ENCODE measurements around the gene MGAT5. TPM values are rescaled to one million over a fixed set of nuclear protein-coding genes. Genes with fewer than 3 reads are reported as not detected.
"Not testable (repeated sequence)": the region's sequence is repeated elsewhere in the genome, so short reads cannot be mapped to it uniquely, and the experiment has no call there.

MGAT5 gene
- total and polyA plus RNA-seq, 5 donors = 29.0 to 156 (median 126) TPM

DNA sequence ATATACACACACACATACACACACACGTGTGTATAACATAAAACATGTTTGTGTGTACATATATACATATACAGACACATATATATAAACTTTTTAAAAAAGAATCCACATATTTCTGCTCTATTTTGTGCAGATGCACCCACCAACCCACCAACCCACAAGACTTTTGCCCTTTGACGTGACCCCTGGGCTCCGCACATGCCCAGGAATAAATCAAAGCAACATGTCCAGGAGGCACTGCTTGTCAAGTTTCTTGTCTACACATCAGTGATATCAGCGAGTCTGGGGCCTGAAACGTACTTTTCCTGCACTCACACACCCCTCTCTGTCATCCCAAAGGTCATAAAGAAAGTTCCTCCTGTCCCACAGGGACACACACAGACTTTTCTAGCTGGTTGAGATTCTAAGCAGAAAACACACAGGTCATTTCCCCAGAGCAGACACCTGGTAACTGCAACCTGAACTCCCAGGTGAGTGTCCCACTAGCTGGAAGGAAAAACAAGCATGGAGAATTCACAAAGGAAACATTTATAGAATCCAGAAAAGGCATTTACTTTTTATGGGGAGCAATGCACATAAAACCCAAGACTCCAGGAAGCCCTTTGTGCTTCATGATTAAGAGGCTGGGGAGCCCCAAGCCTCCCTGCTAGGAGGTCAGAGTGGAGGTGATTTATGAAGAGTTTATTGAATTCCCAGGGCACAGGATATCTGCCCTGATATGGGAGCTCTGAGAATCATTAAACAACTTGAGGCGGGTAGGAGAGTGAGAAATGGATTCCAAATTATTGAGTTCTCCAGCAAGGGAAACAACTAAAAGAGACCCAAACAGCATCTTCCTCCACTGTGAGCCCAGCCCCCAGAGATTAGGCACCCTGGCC lies 211.6 kb downstream of the MGAT5 start:
- H3K4me1 ChIP-seq (ENCODE audit: control insufficient read depth, insufficient read depth, low read length) = no peaks in the 10 kb centered on the region
- intact Hi-C loops (cut with DNase I) = loop anchor here in 2 of 4 donors (10.0 kb wide), 2 partner anchors 309 to 429 kb away; no protein-coding TSS in a partner anchor
- ATAC-seq (no peak), DNase-seq (no peak)
- H3K9me3 ChIP-seq (ENCODE audit: control insufficient read depth, low read length) = no peaks in the 10 kb centered on the region
- H3K27ac ChIP-seq (ENCODE audit: low read length) = no peak overlapping the region
- no peaks in the 10 kb centered on the region for H3K27me3 ChIP-seq (ENCODE audit: control insufficient read depth, insufficient read depth)
- no peak overlapping the region for H3K4me3 ChIP-seq (ENCODE audit: low read length)
- 73% methylated on average over 6 of the region's 6 CpGs for WGBS

DNA sequence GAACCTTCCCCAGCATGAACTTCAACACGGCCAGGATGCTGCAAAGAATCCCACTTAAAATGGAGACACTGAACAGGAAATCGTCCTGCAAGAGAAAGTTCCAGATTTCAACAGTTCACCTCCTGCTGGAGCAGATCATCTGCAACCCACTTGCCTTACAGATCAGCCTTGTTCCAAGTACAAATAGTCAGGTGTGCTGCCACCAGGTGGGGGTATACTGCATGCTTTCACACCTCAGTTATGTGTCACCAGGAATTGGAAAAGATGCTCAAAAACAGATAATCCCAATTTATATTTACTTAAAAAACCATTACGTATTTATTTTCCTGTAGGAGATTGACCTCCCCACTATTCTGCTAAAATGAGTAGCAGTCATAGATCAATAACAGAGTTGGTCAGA lies 212.3 kb downstream of the MGAT5 start:
- ATAC-seq (no peak), DNase-seq (no peak)
- intact Hi-C loops (cut with DNase I) = loop anchor here in 2 of 4 donors (10.0 kb wide), 2 partner anchors 309 to 429 kb away; no protein-coding TSS in a partner anchor
- Histone ChIP-seq H3K27ac (ENCODE audit: low read length) (no peak overlapping the region), H3K9me3 (ENCODE audit: control insufficient read depth, low read length) (no peaks in the 10 kb centered on the region), H3K4me1 (ENCODE audit: control insufficient read depth, insufficient read depth, low read length) (no peaks in the 10 kb centered on the region), H3K27me3 (ENCODE audit: control insufficient read depth, insufficient read depth) (no peaks in the 10 kb centered on the region), H3K4me3 (ENCODE audit: low read length) (no peak overlapping the region)
- WGBS = 65% methylated on average over 3 of the region's 3 CpGs

DNA sequence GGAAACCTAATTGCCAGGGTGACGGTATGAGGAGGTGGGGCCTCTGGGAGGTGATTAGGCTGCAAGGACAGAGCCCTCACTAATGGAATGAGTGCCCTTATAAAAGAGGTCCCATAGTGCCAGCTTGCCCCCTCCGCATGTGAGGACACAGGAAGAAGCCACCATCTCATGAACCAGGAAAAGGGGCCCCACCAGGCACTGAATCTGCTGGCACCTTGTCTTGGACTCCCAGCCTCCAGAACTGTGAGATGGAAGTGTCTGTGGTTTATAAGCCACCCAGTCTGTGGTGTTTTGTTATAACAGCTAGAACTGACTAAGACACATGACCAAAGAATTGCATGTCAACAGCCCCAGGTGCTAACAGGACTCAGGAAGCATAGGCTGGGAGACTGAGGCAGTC lies 214.3 kb downstream of the MGAT5 start:
- Histone ChIP-seq H3K4me1 (ENCODE audit: control insufficient read depth, insufficient read depth, low read length) (no peaks in the 10 kb centered on the region), H3K27me3 (ENCODE audit: control insufficient read depth, insufficient read depth) (no peaks in the 10 kb centered on the region), H3K9me3 (ENCODE audit: control insufficient read depth, low read length) (no peaks in the 10 kb centered on the region), H3K4me3 (ENCODE audit: low read length) (no peak overlapping the region), H3K27ac (ENCODE audit: low read length) (no peak overlapping the region)
- 94% methylated on average over 2 of the region's 2 CpGs for WGBS
- ATAC-seq (no peak), DNase-seq (no peak)
- intact Hi-C loops (cut with DNase I) = loop anchor here in 2 of 4 donors (10.0 kb wide), 2 partner anchors 307 to 427 kb away; no protein-coding TSS in a partner anchor

DNA sequence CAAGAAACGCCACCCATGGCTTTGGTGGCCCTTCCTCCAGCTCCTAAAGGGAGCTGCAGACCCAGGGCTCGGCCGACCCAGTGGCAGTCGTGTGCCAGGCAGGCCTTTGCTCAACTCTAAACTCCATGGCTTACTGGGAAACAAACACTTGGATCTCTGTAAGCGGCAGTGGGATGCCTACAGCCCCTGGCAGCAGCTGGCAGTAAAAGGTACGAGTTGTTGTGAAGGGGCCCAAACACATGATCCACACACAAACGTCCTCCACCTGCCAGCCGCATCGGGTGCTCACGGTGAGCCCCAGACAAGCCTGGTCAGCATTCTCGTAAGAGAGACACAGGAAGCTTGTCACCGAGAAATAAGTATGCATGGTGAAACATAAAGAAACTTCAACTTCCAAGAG lies 214.9 kb downstream of the MGAT5 start:
- no peak for DNase-seq
- intact Hi-C loops (cut with DNase I) = loop anchor here in 2 of 4 donors (10.0 kb wide), 2 partner anchors 306 to 426 kb away; no protein-coding TSS in a partner anchor
- H3K9me3 ChIP-seq (ENCODE audit: control insufficient read depth, low read length) = no peaks in the 10 kb centered on the region
- WGBS = 90% methylated on average over 12 of the region's 12 CpGs
- H3K4me3 ChIP-seq (ENCODE audit: low read length) = no peak overlapping the region
- ATAC-seq = no peak
- no peaks in the 10 kb centered on the region for H3K27me3 ChIP-seq (ENCODE audit: control insufficient read depth, insufficient read depth)
- no peaks in the 10 kb centered on the region for H3K4me1 ChIP-seq (ENCODE audit: control insufficient read depth, insufficient read depth, low read length)
- H3K27ac ChIP-seq (ENCODE audit: low read length) = no peak overlapping the region

DNA sequence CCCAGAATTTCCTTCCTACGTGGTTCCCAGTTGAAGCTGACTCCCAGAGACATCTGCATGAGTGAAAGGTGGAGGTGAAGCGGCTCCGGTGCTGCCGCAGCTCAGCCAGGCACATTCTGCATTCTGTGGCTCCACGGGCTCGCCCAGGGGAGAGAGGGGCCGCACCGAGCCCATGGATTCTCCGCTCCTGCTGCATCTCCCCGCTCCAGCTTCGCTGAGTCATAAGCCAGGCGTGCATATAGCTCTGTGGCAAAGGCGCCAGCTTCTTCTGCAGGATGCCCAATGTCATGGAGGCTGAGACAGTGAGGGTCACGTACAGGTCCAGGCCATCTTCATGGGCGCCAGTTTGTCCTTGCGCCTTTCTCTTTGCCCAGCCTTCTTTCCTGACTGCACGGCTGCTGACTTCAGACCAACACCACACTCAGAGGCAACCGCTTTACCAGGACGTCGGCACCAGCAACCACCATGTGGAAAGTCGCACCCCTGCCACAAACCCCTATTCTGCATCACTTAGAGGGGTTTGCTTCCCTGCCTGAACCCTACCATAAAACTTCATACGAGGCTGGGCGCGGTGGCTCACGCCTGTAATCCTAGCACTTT lies 215.7 kb downstream of the MGAT5 start:
- ATAC-seq (no peak), DNase-seq (no peak)
- intact Hi-C loops (cut with DNase I) = loop anchor here in 2 of 4 donors (10.0 kb wide), 2 partner anchors 305 to 425 kb away; no protein-coding TSS in a partner anchor
- no peaks in the 10 kb centered on the region for H3K9me3 ChIP-seq (ENCODE audit: control insufficient read depth, low read length)
- WGBS = 94% methylated on average over 25 of the region's 25 CpGs
- H3K4me3 ChIP-seq (ENCODE audit: low read length) = no peak overlapping the region
- H3K27me3 ChIP-seq (ENCODE audit: control insufficient read depth, insufficient read depth) = no peaks in the 10 kb centered on the region
- H3K27ac ChIP-seq (ENCODE audit: low read length) = no peak overlapping the region
- H3K4me1 ChIP-seq (ENCODE audit: control insufficient read depth, insufficient read depth, low read length) = no peaks in the 10 kb centered on the region

DNA sequence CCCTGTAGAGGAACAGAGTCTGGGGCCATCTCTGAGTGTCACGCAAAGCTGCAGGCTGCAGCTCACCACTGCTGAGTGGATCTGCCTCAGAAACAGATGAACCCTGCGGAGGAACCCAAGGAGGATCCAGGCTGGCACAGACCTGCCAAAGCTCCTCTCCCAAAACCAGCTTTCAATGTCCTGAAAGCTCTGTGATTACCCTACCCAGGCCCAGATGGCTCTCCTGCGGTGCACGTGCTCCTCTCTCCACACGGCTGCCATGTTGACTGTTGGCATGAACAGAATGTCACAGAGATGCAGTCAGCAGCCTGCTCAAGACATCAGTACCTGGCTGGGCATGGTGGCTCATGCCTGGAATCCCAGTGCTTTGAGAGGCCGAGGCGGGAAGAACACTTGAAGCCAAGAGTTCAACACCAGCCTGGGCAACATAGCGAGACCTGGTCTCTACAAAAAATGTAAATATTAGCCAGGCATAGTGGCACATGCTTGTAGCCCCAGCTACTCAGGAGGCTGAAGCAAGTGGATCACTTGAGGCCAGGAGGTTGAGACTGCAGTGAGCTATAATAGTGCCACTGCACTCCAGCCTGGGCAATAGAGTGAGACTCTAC lies 216.8 kb downstream of the MGAT5 start:
- ATAC-seq (no peak), DNase-seq (no peak)
- Histone ChIP-seq H3K27me3 (ENCODE audit: control insufficient read depth, insufficient read depth) (no peaks in the 10 kb centered on the region), H3K4me1 (ENCODE audit: control insufficient read depth, insufficient read depth, low read length) (no peaks in the 10 kb centered on the region), H3K9me3 (ENCODE audit: control insufficient read depth, low read length) (no peaks in the 10 kb centered on the region), H3K4me3 (ENCODE audit: low read length) (no peak overlapping the region), H3K27ac (ENCODE audit: low read length) (no peak overlapping the region)
- intact Hi-C loops (cut with DNase I) = no loop called here
- WGBS = 95% methylated on average over 8 of the region's 8 CpGs

DNA sequence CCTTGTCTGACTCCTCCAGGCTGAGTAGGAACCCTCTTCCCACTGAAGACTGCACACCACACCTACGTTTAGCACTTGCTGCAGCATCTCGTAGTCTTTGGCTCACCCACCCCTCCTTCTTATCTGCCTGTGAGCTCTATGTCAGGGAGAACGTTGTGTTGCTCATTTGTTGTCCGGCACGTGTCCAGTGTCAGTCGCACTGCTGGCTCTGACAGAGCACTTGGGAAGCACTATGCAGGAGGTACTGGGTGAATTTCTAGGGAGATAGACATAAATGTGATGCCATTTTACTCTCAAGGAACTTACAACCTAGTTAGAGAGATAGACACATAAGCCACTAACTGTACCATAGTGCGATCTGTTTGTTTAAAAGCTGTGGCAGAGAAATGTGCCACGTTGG lies 223.1 kb downstream of the MGAT5 start:
- H3K9me3 ChIP-seq (ENCODE audit: control insufficient read depth, low read length); H3K4me3 ChIP-seq (ENCODE audit: low read length); H3K27me3 ChIP-seq (ENCODE audit: control insufficient read depth, insufficient read depth); intact Hi-C loops (cut with DNase I); H3K4me1 ChIP-seq (ENCODE audit: control insufficient read depth, insufficient read depth, low read length); DNase-seq; H3K27ac ChIP-seq (ENCODE audit: low read length): not testable (repeated sequence)
- ATAC-seq = peak in 1 of 2 donors; percentile 43
- 63% methylated on average over 8 of the region's 8 CpGs for WGBS

DNA sequence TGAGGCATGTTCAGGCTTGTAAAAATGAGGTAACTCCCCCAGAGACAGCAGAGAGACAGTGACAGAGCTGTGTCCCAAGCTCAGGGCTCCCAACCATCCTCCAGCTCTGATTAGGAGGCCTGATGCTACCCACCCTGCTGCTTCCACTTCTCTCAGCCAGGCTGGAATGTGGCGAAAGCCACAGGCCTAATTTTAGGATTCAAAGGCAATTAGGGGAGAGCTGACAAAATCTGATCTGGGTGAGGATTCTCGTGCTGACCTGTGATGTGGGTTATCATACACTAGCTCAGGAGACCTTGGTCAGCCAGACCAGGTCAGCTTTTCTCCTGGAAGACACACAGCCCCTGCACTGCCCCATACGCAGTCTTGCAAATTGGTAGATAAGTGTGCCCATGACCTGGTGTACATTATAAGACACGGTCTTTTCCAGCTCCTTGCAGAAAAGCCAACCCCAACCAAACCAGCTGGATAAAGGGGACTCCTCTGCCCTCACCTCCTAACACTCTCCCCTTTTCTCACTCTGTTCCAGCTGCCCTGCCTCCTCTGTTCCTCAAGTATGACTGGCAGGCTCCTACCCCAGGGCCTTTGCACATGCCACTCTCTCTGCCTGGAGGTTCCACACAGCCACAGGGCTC lies 225.9 kb downstream of the MGAT5 start:
- ATAC-seq (peak in 1 of 2 donors; percentile 22), DNase-seq (no peak)
- Histone ChIP-seq H3K4me1 (ENCODE audit: control insufficient read depth, insufficient read depth, low read length) (peaks cover 4% of the 10 kb centered on the region), H3K4me3 (ENCODE audit: low read length) (no peak overlapping the region), H3K9me3 (ENCODE audit: control insufficient read depth, low read length) (no peaks in the 10 kb centered on the region), H3K27ac (ENCODE audit: low read length) (no peak overlapping the region), H3K27me3 (ENCODE audit: control insufficient read depth, insufficient read depth) (no peaks in the 10 kb centered on the region)
- intact Hi-C loops (cut with DNase I) = no loop called here
- 73% methylated on average over 4 of the region's 4 CpGs for whole genome bisulfite sequencing

DNA sequence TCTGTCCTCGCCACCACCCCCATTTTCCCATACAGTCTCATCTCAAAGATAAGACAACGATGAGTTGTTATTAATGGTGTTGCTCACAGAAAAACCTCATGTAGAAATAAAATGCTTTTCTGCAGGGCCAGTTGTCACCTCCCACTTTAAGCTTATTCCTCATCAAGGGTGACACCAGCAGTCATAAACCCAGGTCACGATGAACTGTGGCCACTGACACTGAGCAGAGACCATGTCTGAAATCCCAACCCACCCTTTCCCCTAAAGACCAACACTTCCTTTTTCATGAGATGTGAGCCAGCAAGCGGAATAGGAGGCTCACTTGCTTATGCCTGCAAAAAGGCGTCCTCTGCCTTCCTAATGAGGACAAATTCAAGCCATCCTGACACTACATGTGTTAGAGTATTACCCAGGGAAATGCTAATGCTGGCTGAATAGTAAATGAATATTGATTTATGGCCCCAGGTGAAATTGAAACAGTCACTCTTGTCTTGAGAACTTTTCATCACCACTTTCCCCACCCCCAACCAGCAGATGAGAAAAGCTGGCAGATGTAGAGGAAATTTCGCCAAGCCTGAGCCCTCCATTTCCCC lies 228.4 kb downstream of the MGAT5 start:
- Histone ChIP-seq H3K27me3 (ENCODE audit: control insufficient read depth, insufficient read depth) (no peaks in the 10 kb centered on the region), H3K27ac (ENCODE audit: low read length) (no peak overlapping the region), H3K4me1 (ENCODE audit: control insufficient read depth, insufficient read depth, low read length) (peaks cover 4% of the 10 kb centered on the region), H3K9me3 (ENCODE audit: control insufficient read depth, low read length) (no peaks in the 10 kb centered on the region), H3K4me3 (ENCODE audit: low read length) (no peak overlapping the region)
- intact Hi-C loops (cut with DNase I) = no loop called here
- 82% methylated on average over 6 of the region's 6 CpGs for WGBS
- no peak for DNase-seq
- ATAC-seq = no peak

DNA sequence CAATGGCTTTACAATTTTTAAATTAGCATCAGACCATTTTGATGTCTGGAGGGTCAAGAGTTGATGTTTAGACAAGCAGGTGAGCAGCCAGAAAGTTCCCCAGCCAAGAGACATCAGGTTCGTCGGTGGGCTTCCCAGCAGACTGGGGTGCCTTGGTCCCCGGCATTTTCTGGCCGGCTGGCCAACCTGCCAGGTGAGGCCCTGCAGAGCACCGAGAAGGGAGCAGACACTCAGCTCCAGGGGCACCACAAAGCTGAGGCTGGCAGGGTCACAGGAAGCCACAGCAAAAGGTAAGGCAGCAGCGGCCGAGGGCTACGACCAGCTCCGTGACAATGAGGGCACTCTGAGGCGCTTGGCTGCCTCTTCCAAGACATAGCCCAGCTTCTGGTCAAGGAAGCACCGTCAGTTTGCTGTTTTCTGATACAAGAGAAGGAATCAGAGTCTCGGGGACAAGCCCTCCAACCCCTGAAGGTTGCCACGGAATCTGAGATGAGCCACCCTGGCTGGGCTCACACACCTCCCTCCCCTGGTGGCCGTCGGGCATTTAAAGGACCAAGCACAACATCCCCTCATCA lies 229.0 kb downstream of the MGAT5 start:
- H3K27me3 ChIP-seq (ENCODE audit: control insufficient read depth, insufficient read depth) = no peaks in the 10 kb centered on the region
- 88% methylated on average over 15 of the region's 15 CpGs for WGBS
- no peak overlapping the region for H3K4me3 ChIP-seq (ENCODE audit: low read length)
- intact Hi-C loops (cut with DNase I) = no loop called here
- H3K4me1 ChIP-seq (ENCODE audit: control insufficient read depth, insufficient read depth, low read length) = peaks cover 4% of the 10 kb centered on the region
- H3K9me3 ChIP-seq (ENCODE audit: control insufficient read depth, low read length) = no peaks in the 10 kb centered on the region
- no peak for DNase-seq
- no peak overlapping the region for H3K27ac ChIP-seq (ENCODE audit: low read length)
- no peak for ATAC-seq
